Neural cell (in vitro differentiated cells): ENCODE measurements around the gene RRP15. TPM values are rescaled to one million over a fixed set of nuclear protein-coding genes. Genes with fewer than 3 reads are reported as not detected.

Experiments used
- H2AFZ ChIP-seq: fragments of 200-600, 300-800 bp; sonication (generic), shearing (Covaris generic); 2 replicates; pipeline ENCODE4 v1.6.0; 2014; ENCODE audit warnings: low read depth, mild to moderate bottlenecking, antibody characterized with exemption, low read length, moderate library complexity
- H3F3A ChIP-seq: fragments of 200-600 bp; shearing (Covaris generic); 2 replicates; pipeline ENCODE4 v1.6.1; 2016; ENCODE audit warnings: mild to moderate bottlenecking, moderate library complexity, mixed read lengths, antibody characterized with exemption, low read length; ENCODE audit not compliant: insufficient read depth, poor library complexity, severe bottlenecking
- H3K27ac ChIP-seq: fragments of 200-600, 300-800 bp; sonication (generic), shearing (Covaris generic); 2 replicates; pipeline ENCODE4 v1.5.1; 2014; ENCODE audit warnings: mild to moderate bottlenecking, low read length, moderate library complexity
- H3K27me3 ChIP-seq: fragments of 300-800, 200-600 bp; sonication (generic), shearing (Covaris generic); 2 replicates; pipeline ENCODE4 v1.6.0; 2014; ENCODE audit warnings: mild to moderate bottlenecking, low read depth, low read length, moderate library complexity; ENCODE audit not compliant: insufficient read depth
- H3K36me3 ChIP-seq: fragments of 300-800, 200-600 bp; sonication (generic), shearing (Covaris generic); 2 replicates; pipeline ENCODE4 v1.5.1; 2014; ENCODE audit warnings: mild to moderate bottlenecking, antibody characterized with exemption, low read length, moderate library complexity; ENCODE audit not compliant: insufficient read depth
- H3K4me2 ChIP-seq: fragments of 300-800, 200-600 bp; sonication (generic), shearing (Covaris generic); 2 replicates; pipeline ENCODE4 v1.6.0; 2014; ENCODE audit warnings: mild to moderate bottlenecking, low read length
- H3K4me3 ChIP-seq: fragments of 300-800, 200-600 bp; sonication (generic), shearing (Covaris generic); 2 replicates; pipeline ENCODE4 v1.5.1; 2014; ENCODE audit warnings: mild to moderate bottlenecking, low read length, moderate library complexity
- H3K79me2 ChIP-seq: fragments of 200-600 bp; shearing (Covaris generic); replicated peaks from 2 replicates; pipeline ENCODE4 v1.6.0; 2014; ENCODE audit warnings: mild to moderate bottlenecking, low read length, moderate library complexity; ENCODE audit not compliant: insufficient read depth
- H3K9ac ChIP-seq: fragments of 300-800, 200-600 bp; sonication (generic), shearing (Covaris generic); 2 replicates; pipeline ENCODE4 v1.6.1; 2016; ENCODE audit warnings: mild to moderate bottlenecking, low read length, mixed read lengths
- H3K9me2 ChIP-seq: fragments of 200-600 bp; shearing (Covaris generic); 2 replicates; pipeline ENCODE4 v1.6.1; 2016; ENCODE audit warnings: mild to moderate bottlenecking, low read length, mixed read lengths; ENCODE audit not compliant: insufficient read depth
- H3K9me3 ChIP-seq: fragments of 200-600, 300-800 bp; sonication (generic), shearing (Covaris generic); 2 replicates; pipeline ENCODE4 v1.6.1; 2016; ENCODE audit warnings: mild to moderate bottlenecking, mixed run types, low read length, moderate library complexity, mixed read lengths
- H4K20me1 ChIP-seq: fragments of 200-600 bp; shearing (Covaris generic); 2 replicates; pipeline ENCODE4 v1.6.1; 2016; ENCODE audit warnings: mild to moderate bottlenecking, mixed run types; ENCODE audit not compliant: insufficient read depth
- CTCF ChIP-seq: fragments of 450-650 bp; IDR thresholded peaks from 2 replicates; pipeline ENCODE4 v1.5.1; 2014; ENCODE audit warnings: antibody characterized with exemption, mild to moderate bottlenecking, moderate library complexity; ENCODE audit not compliant: poor library complexity, severe bottlenecking
- EP300 ChIP-seq: fragments of 450-650 bp; conservative IDR thresholded peaks from 2 replicates; pipeline ENCODE4 v1.6.1; 2014; ENCODE audit warnings: antibody characterized with exemption, mild to moderate bottlenecking, moderate library complexity; ENCODE audit not compliant: poor library complexity, severe bottlenecking
- EZH2 ChIP-seq: fragments of 200-600, 300-800 bp; shearing (Covaris generic), sonication (generic); IDR thresholded peaks from 2 replicates; pipeline ENCODE4 v1.6.1; 2014; ENCODE audit warnings: antibody characterized with exemption, low read length, borderline replicate concordance, mild to moderate bottlenecking; ENCODE audit not compliant: insufficient read depth, poor library complexity, severe bottlenecking
- MXI1 ChIP-seq: fragments of 450-650 bp; conservative IDR thresholded peaks from 2 replicates; pipeline ENCODE4 v1.6.1; 2014; ENCODE audit warnings: antibody characterized with exemption, mild to moderate bottlenecking; ENCODE audit not compliant: poor library complexity, severe bottlenecking
- POLR2AphosphoS5 ChIP-seq: IDR thresholded peaks from 2 replicates; pipeline ENCODE4 v1.6.1; 2012
- RAD21 ChIP-seq: fragments of 450-650 bp; conservative IDR thresholded peaks from 2 replicates; pipeline ENCODE4 v1.6.1; 2014; ENCODE audit warnings: antibody characterized with exemption, mild to moderate bottlenecking, moderate library complexity
- REST ChIP-seq: IDR thresholded peaks from 2 replicates; pipeline ENCODE4 v1.6.1; 2012; ENCODE audit warnings: borderline replicate concordance
- SMC3 ChIP-seq: fragments of 450-650 bp; conservative IDR thresholded peaks from 2 replicates; pipeline ENCODE4 v1.6.1; 2014; ENCODE audit warnings: antibody characterized with exemption, mild to moderate bottlenecking, moderate library complexity; ENCODE audit not compliant: poor library complexity
- TAF1 ChIP-seq: IDR thresholded peaks from 2 replicates; pipeline ENCODE4 v1.6.1; 2012; ENCODE audit warnings: low read depth
- polyA plus RNA-seq: library from polyadenylated mRNA; depleted of rRNA; stranded (reverse); fragments of >200 nt; gene quantifications from 2 replicates; pipeline ENCODE4 v1.2.3, GENCODE V29; 2014

The RRP15 gene
- polyA plus RNA-seq, 1 donor from 2014 or later: 5.4 TPM

GRCh38 chr1:218294546-218294945 lies 9.5 kb downstream of the RRP15 start:
- Histone ChIP-seq H3K27ac (no peak overlapping the region), H3K4me3 (no peak overlapping the region), H4K20me1 (no peaks in the 10 kb centered on the region), H3K36me3 (no peaks in the 10 kb centered on the region), H3K9me2 (no peaks in the 10 kb centered on the region), H3K4me2 (no peak overlapping the region), H2AFZ (no peak overlapping the region), H3K27me3 (no peaks in the 10 kb centered on the region), H3K79me2 (peaks cover 9% of the 10 kb centered on the region), H3K9ac (no peak overlapping the region), H3K9me3 (no peaks in the 10 kb centered on the region), H3F3A (no peaks in the 10 kb centered on the region)
- TF ChIP-seq POLR2AphosphoS5 (no peak), CTCF (no peak), MXI1 (no peak), EZH2 (no peak), SMC3 (no peak), RAD21 (no peak), EP300 (no peak), REST (no peak), TAF1 (no peak)

GRCh38 chr1:218296162-218296561 lies 11.1 kb downstream of the RRP15 start:
- Histone ChIP-seq H3F3A (no peaks in the 10 kb centered on the region), H2AFZ (no peak overlapping the region), H3K27ac (no peak overlapping the region), H3K79me2 (no peaks in the 10 kb centered on the region), H3K9ac (no peak overlapping the region), H3K9me2 (no peaks in the 10 kb centered on the region), H3K4me2 (no peak overlapping the region), H3K9me3 (no peaks in the 10 kb centered on the region), H3K36me3 (no peaks in the 10 kb centered on the region), H3K4me3 (no peak overlapping the region), H4K20me1 (no peaks in the 10 kb centered on the region), H3K27me3 (no peaks in the 10 kb centered on the region)
- TF ChIP-seq POLR2AphosphoS5 (no peak), TAF1 (no peak), EP300 (no peak)

GRCh38 chr1:218297461-218297860 lies 12.4 kb downstream of the RRP15 start:
- no peaks in the 10 kb centered on the region for H4K20me1 ChIP-seq
- no peaks in the 10 kb centered on the region for H3K27me3 ChIP-seq
- H3K79me2 ChIP-seq: no peaks in the 10 kb centered on the region
- no peak overlapping the region for H3K4me2 ChIP-seq
- no peak overlapping the region for H3K27ac ChIP-seq
- no peak overlapping the region for H3K9ac ChIP-seq
- no peaks in the 10 kb centered on the region for H3K9me2 ChIP-seq
- H3F3A ChIP-seq: no peaks in the 10 kb centered on the region
- no peak overlapping the region for H2AFZ ChIP-seq
- H3K9me3 ChIP-seq: no peaks in the 10 kb centered on the region
- H3K36me3 ChIP-seq: no peaks in the 10 kb centered on the region
- H3K4me3 ChIP-seq: no peak overlapping the region
- TF ChIP-seq CTCF: no peak
